ENCODE results near the gene TARS3.

GRCh38 chr15:101732772-101733171, 8.5 kb upstream of the TARS3 start:
- no peak for TF ChIP-seq GATA2 (IDR thresholded peaks at IDR 0.05; ENCODE audit: low read depth, low read length)
- TF ChIP-seq GATA3 (IDR thresholded peaks at IDR 0.05; ENCODE audit: low read depth, low read length): no peak

Data from SH-SY5Y (cell line).